ENCODE results near the gene ANAPC16.
"Not testable (repeated sequence)": the region's sequence is repeated elsewhere in the genome, so short reads cannot be mapped to it uniquely, and the experiment has no call there.

ANAPC16 gene

DNA sequence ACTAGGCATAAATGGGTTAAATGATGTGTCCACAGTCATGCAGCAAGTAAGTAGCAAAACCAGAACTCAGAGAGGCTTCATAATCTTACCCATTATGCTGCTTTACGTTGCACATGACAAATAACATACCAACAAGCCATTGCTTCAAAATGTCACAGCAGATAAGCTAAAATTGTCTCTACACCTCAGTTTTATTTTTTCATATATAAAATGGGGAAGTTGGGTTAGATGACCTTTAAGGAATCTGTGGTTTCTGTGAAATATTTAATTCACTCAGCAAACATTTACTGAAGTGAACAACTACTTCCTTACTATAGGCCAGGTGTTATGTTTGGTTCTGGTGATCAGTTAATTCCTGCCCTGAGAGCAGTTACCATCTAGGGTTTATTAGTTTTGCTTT, 2.5 kb downstream of the ANAPC16 start:
- DNase-seq, result no peak

- DNase-seq, result no peak
These were observed 2.9 kb downstream of the ANAPC16 start for GRCh38 chr10:72218726-72219125.

DNA sequence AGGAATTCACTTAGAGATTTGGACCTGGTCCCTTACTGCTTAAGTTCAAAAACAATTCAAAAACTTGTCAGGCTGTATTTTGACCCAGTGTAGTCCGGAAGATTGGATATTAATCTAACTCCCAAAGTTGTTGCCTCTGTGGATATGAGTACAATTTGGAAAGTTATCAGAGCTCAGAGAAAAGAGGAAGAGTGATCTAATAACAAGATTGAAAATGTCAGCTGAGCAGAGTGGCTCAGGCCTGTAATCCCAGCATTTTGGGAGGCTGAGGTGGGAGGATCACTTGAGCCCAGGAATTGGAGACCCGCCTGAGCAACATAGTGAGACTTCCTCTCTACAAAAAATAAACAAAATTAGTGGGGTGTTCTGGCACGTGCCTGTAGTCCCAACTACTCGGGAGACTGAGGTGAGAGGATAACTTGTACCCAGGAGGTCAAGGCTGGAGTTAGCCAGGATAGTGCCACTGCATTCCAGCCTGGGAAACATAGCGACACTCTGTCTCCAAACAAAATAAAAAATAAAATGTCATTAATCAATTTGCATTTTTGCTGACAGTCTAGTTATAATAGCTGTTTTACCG, 3.5 kb downstream of the ANAPC16 start:
- no peak for DNase-seq

- no peak for DNase-seq
These were observed 4.8 kb downstream of the ANAPC16 start for GRCh38 chr10:72220637-72221036.

GRCh38 chr10:72221278-72221677, 5.5 kb downstream of the ANAPC16 start:
- no peak for DNase-seq

- no peak for DNase-seq
These were observed 7.9 kb downstream of the ANAPC16 start for GRCh38 chr10:72223743-72224101.

DNA sequence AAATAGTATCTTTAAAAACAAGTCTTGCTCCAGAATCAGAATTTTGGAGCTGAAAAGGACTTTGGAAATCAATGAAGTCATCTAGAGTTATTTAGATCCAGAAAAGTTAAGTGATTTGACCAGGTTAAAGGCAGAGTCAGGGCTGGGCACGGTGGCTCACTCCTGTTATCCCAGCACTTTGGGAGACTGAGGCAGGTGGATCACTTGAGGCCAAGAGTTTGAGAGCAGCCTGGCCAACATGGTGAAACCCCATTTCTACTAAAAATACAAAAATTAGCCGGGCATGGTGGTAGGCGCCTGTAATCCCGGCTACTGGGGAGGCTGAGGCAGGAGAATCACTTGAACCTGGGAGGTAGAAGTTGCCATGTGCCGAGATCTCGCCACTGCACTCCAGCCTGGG, 8.4 kb downstream of the ANAPC16 start:
- not testable (repeated sequence) for DNase-seq

DNA sequence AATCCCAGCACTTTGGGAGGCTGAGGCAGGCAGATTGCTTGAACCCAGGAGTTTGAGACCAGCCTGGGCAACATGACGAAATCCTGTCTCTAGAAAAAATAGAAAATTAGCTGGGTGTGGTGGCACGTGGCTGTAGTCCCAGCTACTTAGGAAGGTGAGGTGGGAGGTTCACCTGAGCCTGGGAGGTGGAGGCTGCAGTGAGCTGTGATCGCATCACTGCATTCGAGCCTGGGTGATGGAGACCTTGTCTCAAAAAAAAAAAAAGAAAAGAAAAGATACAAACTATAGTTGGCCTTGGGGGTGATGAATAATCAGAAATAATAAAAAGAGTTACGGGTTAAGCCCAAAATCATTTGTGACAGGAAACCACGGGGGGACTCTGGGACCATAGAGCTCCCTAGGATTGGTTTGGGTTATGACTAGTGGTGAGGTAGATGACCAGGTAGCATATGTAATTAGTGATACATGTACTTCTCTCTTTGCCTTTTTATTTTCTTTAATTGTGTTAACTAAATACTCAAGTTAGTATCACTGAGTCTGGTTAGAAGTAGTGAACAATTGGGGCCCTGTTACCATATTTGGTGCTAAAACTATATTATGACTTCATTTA, 10.7 kb downstream of the ANAPC16 start:
- DNase-seq, result no peak

GRCh38 chr10:72227826-72228225, 12.0 kb downstream of the ANAPC16 start:
- DNase-seq, result no peak

- peak; percentile 40 for DNase-seq
These were observed 12.5 kb downstream of the ANAPC16 start for GRCh38 chr10:72228318-72228751.

DNA sequence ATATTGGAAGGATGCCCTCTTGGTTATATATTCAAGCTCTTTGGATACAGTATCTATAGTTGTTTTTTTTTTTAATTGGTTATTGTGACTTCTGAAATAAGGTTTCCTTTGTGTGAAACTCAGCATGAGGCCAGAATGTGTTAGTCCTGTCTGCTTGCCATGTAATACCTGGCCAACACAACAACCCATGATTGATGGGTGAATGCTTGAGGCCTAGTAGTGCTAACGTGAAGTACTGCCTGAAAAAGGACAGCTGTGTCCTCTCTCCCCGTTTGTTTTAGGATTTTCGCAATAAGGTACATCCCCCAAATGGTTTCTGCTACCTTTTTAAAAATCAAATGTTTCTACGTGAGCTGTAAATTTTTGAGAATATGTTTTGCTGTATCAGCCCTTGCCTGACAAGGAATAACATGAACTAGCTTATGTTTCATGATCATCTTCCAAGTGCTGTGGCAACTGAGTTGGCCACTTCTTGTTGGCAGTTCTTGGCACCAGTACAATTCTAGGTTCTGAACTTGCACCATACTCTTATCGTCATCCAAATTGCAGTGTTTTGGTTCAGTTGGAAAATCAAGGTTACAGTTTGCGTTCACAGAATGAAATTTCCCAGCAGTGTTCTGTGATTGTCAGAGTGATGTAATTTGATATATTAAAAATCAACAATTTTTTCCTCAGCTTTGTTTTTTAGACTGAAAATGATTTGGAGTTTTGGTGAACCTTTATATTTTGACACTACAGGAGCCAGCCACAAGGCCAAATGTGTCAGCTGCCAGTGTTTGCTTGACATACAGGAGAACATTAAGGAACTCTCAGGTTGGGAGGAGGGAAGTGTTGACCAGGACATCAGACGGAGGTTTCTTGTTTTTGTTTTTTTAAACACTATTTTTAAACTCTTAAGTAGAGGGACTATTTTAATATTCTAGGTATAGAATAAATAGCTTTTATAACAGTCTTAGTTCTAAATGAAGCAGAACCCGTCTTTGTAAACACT, 13.7 kb downstream of the ANAPC16 start:
- DNase-seq, result no peak

DNA sequence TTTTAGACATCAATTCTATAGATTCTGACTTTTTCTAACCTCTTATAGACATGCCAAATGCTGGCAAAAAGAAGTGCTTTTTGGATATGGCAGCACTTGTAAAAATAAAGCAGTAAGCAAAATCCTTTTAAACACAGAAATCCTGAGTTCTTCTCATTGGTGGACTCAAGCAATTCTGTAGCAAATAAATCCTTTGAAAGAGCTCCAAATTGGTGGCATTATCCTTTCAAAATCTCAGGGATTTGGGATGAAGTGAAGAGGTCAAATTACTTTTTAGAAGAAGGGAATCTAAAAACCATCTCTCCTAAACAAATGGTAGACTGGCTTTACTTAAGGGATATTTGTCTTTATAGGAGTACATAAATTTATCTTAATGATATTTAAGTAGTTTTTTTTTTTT, 17.8 kb downstream of the ANAPC16 start:
- DNase-seq, result no peak

DNA sequence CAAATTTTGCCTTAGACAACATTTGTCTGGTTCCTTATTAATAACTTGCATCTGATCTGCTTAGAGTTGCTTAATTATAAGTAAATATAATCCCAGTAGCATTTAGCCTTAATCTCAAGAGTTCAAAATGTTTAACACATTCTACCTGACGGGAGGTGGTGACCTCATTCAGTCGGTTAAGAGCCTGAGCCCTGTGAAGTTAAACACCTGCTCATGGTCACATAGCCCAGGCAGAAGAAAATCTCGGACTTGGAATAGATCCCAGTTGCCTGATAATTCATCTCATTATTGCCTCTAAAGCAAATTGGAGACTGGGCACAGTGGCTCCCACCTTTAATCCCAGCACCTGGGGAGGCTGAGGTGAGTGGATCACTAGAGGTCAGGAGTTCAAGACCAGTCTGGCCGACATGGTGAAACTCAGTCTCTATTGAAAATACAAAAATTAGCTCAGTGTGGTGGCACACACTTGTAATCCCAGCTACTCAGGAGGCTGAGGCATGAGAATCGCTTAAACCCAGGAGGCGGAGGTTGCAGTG, 18.8 kb downstream of the ANAPC16 start:
- DNase-seq, result peak; percentile 2

DNA sequence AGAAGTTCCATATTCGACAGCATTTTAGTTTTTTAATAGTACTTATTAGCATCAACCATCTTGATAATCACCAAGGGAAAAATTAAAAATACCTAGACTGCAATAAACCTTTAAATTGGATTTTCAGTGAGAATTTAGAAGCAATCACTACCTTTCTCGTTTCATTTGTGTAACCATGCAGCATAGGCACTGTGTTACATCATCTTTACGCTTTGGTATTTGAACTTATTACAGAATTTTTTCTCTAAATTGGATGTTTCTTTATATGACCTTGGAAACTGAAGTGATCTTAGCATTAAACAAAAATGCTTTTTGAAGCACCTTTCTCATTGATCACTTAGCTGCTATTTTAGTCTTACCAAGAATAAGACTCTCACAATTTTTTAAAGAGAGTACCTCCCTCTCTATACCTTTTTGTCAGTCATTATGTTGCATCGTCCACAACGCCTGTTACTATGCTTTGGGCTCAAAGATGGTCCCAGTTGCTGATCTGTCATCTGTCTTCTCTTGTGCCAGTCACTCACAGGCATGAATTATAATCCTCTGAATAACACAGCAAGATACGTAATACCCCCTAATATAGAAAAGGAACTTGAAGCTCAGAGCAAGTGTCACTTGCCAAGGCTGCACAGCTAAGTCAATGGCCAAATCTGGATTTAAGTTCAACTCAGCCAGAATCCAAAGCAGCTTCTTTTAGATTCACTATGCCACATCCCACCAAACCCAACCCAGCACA, 19.9 kb downstream of the ANAPC16 start:
- DNase-seq, result no peak

GRCh38 chr10:72238392-72239175, 22.8 kb downstream of the ANAPC16 start:
- no peak for DNase-seq

DNA sequence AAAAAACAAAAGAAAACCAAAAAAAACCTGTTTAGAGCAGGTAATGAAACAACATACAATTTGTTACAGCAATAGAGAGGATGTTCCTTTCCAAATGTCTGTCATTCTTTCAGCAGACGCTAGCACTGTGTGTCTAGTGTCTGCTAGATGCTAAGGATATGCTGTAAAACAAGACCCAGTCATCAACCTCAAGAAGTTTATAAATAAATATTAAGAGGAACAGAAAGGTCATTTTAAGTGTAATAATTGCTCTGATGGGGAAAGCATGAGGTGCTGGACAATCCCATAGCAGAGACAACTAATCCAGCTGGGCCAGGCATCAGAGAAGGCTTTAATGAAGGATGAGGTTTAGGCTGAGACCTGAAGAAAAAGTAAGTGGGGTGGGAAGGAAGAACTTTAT, 23.6 kb downstream of the ANAPC16 start:
- no peak for DNase-seq

- DNase-seq, result no peak
These were observed 24.6 kb downstream of the ANAPC16 start for GRCh38 chr10:72240371-72240770.

- no peak for DNase-seq
These were observed 26.0 kb downstream of the ANAPC16 start for GRCh38 chr10:72241691-72242252.

- DNase-seq, result no peak
These were observed 26.9 kb downstream of the ANAPC16 start for GRCh38 chr10:72242675-72243074.

DNA sequence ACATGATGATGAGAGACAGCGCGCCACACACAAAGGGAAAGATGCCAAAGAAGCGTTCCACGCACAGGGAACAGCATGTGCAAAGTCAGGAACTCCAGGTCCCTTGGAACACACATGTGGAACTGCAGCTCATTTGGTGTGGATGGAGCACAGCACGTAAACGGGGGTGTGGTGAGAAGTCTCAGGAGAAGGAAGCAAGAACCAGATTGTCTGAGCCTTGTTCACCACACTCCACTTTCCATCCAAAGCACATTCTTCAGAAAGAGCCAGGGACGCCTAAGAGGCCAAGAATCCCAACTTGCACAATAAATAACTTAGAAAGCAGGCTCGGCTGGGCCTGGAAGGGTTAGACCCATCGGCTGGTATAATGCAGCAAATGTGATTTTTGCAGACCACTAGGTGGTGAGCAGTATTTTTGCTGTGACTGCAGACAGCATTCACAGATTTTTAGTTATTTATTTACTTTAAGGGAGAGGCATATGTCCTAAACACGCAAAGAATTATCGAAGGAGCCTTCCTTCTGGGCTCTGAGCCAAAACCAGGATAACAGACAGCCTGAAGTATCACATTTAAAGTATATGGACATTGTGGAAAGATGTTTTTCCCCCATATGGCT, 28.1 kb downstream of the ANAPC16 start:
- no peak for DNase-seq

GRCh38 chr10:72244573-72245038, 28.8 kb downstream of the ANAPC16 start:
- DNase-seq, result no peak

Data from NCI-H2107 (cell line).